Measurements from ENCODE around the gene TSPEAR. TPM values are rescaled to one million over a fixed set of nuclear protein-coding genes. Genes with fewer than 3 reads are reported as not detected.

The TSPEAR gene
- total and polyA plus RNA-seq, 2 of the 13 experiments (the other 11 are each of a cell fraction or from before 2014, with no cell fraction given): 0.07 to 0.32 TPM

- TF ChIP-seq ATF6 (CRISPR knock-in tag; conservative IDR thresholded peaks at IDR 0.05): no peak
- TF ChIP-seq BRD4 (CRISPR knock-in tag; IDR thresholded peaks at IDR 0.05): no peak
- TF ChIP-seq SNAPC5 (CRISPR knock-in tag; IDR thresholded peaks at IDR 0.05; ENCODE audit: borderline replicate concordance): no peak
- TF ChIP-seq ZNF670 (CRISPR knock-in tag; IDR thresholded peaks at IDR 0.05; ENCODE audit: borderline replicate concordance): no peak
- TF ChIP-seq JUN (CRISPR knock-in tag; IDR thresholded peaks at IDR 0.05): no peak
- no peak for TF ChIP-seq RNF2 (conservative IDR thresholded peaks at IDR 0.05; ENCODE audit: low read depth)
- TF ChIP-seq SKI (IDR thresholded peaks at IDR 0.05; ENCODE audit: partially characterized antibody): no peak
- TF ChIP-seq STAG1 (CRISPR knock-in tag; IDR thresholded peaks at IDR 0.05): peak; percentile 64
- TF ChIP-seq ZNF639 (CRISPR knock-in tag; conservative IDR thresholded peaks at IDR 0.05): no peak
- TF ChIP-seq RARA (CRISPR knock-in tag; IDR thresholded peaks at IDR 0.05): no peak
- TF ChIP-seq ZFP90 (CRISPR knock-in tag; IDR thresholded peaks at IDR 0.05; ENCODE audit: borderline replicate concordance): no peak
- 0 out of 2 replicates have a peak, but pooled peaks have one; percentile 22 for TF ChIP-seq ZNF614 (CRISPR knock-in tag; IDR thresholded peaks at IDR 0.05; ENCODE audit: borderline replicate concordance)
- no peak for TF ChIP-seq TFDP2 (CRISPR knock-in tag; IDR thresholded peaks at IDR 0.05)
- TF ChIP-seq CREB3 (CRISPR knock-in tag; IDR thresholded peaks at IDR 0.05): no peak
- TF ChIP-seq PREB (CRISPR knock-in tag; IDR thresholded peaks at IDR 0.05): no peak
- no peak for TF ChIP-seq ERF (CRISPR knock-in tag; IDR thresholded peaks at IDR 0.05)
- no peak for TF ChIP-seq REPIN1 (CRISPR knock-in tag; IDR thresholded peaks at IDR 0.05; ENCODE audit: borderline replicate concordance, low read depth)
- no peak for TF ChIP-seq KLF11 (CRISPR knock-in tag; IDR thresholded peaks at IDR 0.05)
- TF ChIP-seq DBP (CRISPR knock-in tag; IDR thresholded peaks at IDR 0.05; ENCODE audit: not compliant biosample characterization): no peak
- TF ChIP-seq RARG (CRISPR knock-in tag; IDR thresholded peaks at IDR 0.05; ENCODE audit: low read depth): no peak
- TF ChIP-seq ZNF773 (CRISPR knock-in tag; IDR thresholded peaks at IDR 0.05; ENCODE audit: borderline replicate concordance): no peak
- TF ChIP-seq RAD21 (CRISPR knock-in tag; IDR thresholded peaks at IDR 0.05): peak; percentile 31; the same call in 1 of the 2 replicates
Observed at GRCh38 chr21:44487831-44488230, 223.5 kb downstream of the TSPEAR start (continued).
